ENCODE measurements around the gene HECW1.
"Not testable (repeated sequence)": the region's sequence is repeated elsewhere in the genome, so short reads cannot be mapped to it uniquely, and the experiment has no call there.

The HECW1 gene

GRCh38 chr7:43135129-43135528, 22.7 kb downstream of the HECW1 start:
- DNase-seq (ENCODE audit: low read depth), result no peak
- H3K4me3 ChIP-seq (ENCODE audit: low read depth, low read length), result no peak overlapping the region
- TF ChIP-seq, protein P1, sequence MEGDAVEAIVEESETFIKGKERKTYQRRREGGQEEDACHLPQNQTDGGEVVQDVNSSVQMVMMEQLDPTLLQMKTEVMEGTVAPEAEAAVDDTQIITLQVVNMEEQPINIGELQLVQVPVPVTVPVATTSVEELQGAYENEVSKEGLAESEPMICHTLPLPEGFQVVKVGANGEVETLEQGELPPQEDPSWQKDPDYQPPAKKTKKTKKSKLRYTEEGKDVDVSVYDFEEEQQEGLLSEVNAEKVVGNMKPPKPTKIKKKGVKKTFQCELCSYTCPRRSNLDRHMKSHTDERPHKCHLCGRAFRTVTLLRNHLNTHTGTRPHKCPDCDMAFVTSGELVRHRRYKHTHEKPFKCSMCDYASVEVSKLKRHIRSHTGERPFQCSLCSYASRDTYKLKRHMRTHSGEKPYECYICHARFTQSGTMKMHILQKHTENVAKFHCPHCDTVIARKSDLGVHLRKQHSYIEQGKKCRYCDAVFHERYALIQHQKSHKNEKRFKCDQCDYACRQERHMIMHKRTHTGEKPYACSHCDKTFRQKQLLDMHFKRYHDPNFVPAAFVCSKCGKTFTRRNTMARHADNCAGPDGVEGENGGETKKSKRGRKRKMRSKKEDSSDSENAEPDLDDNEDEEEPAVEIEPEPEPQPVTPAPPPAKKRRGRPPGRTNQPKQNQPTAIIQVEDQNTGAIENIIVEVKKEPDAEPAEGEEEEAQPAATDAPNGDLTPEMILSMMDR (IDR thresholded peaks at IDR 0.05; ENCODE audit: control insufficient read depth, extremely low read depth, insufficient read depth), result no peak

DNA sequence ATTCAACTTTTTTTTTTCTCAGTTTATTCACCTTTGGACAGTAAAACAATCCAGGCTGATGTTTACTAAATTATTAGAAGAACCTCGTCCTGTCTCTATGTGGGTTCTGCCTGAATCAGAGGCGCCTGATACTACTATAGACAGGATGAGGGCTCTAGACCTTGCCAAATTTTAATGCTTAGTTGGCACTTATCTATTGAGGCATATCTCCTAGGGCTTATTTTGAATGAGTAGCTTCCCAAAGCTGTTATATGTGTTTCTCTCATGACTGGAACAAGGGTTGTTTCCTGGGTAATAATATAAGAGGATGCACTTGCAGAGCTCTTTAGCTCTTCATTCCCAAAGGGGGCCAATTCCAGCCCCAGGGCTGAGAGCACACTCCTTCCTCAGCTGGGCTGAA, 23.6 kb downstream of the HECW1 start:
- no peak for DNase-seq (ENCODE audit: low read depth)
- no peak overlapping the region for H3K4me3 ChIP-seq (ENCODE audit: low read depth, low read length)
- TF ChIP-seq, protein P1 (IDR thresholded peaks at IDR 0.05; ENCODE audit: control insufficient read depth, extremely low read depth, insufficient read depth), result no peak

DNA sequence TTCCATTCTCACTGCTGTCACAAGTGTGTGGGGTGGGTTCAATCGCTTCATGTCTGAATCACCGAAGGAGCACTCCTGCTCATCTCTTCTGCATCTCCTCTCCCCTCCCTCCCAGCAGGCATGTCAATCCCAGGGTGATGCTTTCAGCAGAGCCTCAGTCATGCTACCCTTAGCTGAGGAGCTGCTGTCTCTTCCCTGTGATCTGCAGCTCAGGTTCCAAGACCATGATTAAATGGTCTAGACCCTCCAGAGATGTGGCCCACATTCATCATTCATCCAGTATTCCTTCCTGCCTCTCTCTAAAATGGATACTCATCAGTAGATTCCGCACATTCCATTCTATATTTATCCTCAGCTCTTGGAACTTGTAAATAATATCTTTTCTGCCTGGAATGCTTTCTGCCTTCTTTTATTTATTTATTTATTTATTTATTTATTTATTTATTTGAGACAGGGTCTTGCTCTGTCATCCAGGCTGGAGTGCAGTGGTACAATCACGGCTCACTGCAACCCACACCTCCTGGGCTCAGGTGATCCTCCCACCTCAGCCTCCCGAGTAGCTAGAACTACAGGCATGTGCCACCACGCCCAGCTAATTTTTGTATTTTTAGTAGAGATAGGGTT, 24.8 kb downstream of the HECW1 start:
- not testable (repeated sequence) for DNase-seq (ENCODE audit: low read depth); H3K4me3 ChIP-seq (ENCODE audit: low read depth, low read length)

DNA sequence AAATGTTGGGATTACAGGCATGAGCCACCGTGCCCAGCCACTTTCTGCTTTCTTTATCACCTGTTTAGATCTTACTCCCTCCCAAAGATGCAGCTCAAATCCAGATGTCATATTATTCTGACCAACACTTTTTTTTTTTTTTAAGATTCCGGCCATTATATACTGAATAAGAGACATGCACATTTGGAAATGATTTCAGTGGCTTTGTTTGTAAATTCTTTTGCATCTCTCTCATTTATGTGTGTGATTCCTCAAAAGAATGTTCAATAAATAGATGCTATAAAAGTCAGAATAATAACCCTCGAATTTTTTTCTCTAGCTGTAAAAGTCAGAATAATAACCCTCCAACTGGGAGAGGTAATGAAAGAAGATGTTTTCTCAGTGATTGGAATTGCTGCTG, 25.4 kb downstream of the HECW1 start:
- TF ChIP-seq, protein P1 (IDR thresholded peaks at IDR 0.05; ENCODE audit: control insufficient read depth, extremely low read depth, insufficient read depth), result no peak
- no peak for DNase-seq (ENCODE audit: low read depth)
- H3K4me3 ChIP-seq (ENCODE audit: low read depth, low read length), result no peak overlapping the region

GRCh38 chr7:43138710-43139109, 26.3 kb downstream of the HECW1 start:
- DNase-seq (ENCODE audit: low read depth), result no peak
- no peak overlapping the region for H3K4me3 ChIP-seq (ENCODE audit: low read depth, low read length)
- TF ChIP-seq, protein P1 (IDR thresholded peaks at IDR 0.05; ENCODE audit: control insufficient read depth, extremely low read depth, insufficient read depth), result no peak

GRCh38 chr7:43139137-43139536, 26.7 kb downstream of the HECW1 start:
- DNase-seq (ENCODE audit: low read depth), result no peak
- TF ChIP-seq, protein P1 (IDR thresholded peaks at IDR 0.05; ENCODE audit: control insufficient read depth, extremely low read depth, insufficient read depth), result no peak
- H3K4me3 ChIP-seq (ENCODE audit: low read depth, low read length), result no peak overlapping the region

GRCh38 chr7:43140186-43140585, 27.7 kb downstream of the HECW1 start:
- TF ChIP-seq, protein P1 (IDR thresholded peaks at IDR 0.05; ENCODE audit: control insufficient read depth, extremely low read depth, insufficient read depth), result no peak
- DNase-seq (ENCODE audit: low read depth), result no peak
- no peak overlapping the region for H3K4me3 ChIP-seq (ENCODE audit: low read depth, low read length)

All from LNCaP clone FGC (cell line).